ENCODE results near the gene FNDC7.

The FNDC7 gene

DNA sequence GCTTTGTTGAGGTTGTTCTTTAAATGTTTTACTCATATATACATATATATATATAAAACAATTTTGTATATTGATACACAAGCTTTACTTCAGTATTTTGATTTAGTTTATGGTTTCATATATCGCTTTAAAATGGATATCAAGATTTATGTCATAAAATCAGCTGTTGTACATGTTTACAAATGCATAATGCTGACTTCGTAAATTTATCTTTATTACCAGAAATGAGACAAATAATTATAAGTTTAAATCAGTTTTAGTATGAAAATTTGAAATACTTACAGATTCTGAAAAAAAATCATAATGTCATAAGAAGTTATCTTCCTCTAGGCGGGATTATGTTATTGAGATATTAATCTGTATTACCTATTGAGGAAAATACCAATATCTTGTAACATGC lies 40.7 kb downstream of the FNDC7 start:
- Mint-ChIP-seq H3K4me1 (peaks cover 11% of the 10 kb centered on the region), H3K9me3 (no peaks in the 10 kb centered on the region), H3K27me3 (ENCODE audit: low read depth, poor library complexity) (no peaks in the 10 kb centered on the region), H3K36me3 (ENCODE audit: low read depth) (peaks cover 49% of the 10 kb centered on the region), H3K4me3 (no peak overlapping the region), H3K27ac (no peak overlapping the region)
- TF ChIP-seq, protein P1, sequence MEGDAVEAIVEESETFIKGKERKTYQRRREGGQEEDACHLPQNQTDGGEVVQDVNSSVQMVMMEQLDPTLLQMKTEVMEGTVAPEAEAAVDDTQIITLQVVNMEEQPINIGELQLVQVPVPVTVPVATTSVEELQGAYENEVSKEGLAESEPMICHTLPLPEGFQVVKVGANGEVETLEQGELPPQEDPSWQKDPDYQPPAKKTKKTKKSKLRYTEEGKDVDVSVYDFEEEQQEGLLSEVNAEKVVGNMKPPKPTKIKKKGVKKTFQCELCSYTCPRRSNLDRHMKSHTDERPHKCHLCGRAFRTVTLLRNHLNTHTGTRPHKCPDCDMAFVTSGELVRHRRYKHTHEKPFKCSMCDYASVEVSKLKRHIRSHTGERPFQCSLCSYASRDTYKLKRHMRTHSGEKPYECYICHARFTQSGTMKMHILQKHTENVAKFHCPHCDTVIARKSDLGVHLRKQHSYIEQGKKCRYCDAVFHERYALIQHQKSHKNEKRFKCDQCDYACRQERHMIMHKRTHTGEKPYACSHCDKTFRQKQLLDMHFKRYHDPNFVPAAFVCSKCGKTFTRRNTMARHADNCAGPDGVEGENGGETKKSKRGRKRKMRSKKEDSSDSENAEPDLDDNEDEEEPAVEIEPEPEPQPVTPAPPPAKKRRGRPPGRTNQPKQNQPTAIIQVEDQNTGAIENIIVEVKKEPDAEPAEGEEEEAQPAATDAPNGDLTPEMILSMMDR (IDR thresholded peaks at IDR 0.05), result no peak
- no peak for DNase-seq

DNA sequence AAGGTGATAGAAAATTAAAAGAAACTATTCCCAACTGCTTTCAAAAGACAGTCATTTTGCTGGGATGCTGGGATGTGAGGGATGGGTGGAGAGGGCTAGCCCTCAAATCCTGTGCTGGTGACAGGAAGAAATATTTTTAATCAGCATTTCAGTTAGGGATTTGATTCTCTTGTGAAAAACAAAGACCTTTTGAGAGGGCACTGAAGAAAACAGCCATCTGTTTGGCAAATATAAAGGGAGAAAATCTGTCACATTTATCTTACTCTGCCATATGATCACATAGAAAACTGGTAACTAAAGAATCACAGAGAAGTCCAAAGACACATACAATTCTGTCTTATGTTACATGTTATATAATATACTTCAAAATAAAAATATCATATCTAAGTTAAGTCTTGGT lies 46.1 kb downstream of the FNDC7 start:
- H3K4me3 Mint-ChIP-seq, result no peak overlapping the region
- no peaks in the 10 kb centered on the region for H3K4me1 Mint-ChIP-seq
- H3K36me3 Mint-ChIP-seq (ENCODE audit: low read depth), result peaks cover 38% of the 10 kb centered on the region
- DNase-seq, result no peak
- no peaks in the 10 kb centered on the region for H3K9me3 Mint-ChIP-seq
- H3K27me3 Mint-ChIP-seq (ENCODE audit: low read depth, poor library complexity), result no peaks in the 10 kb centered on the region
- TF ChIP-seq, protein P1 (IDR thresholded peaks at IDR 0.05), result no peak
- H3K27ac Mint-ChIP-seq, result no peak overlapping the region

DNA sequence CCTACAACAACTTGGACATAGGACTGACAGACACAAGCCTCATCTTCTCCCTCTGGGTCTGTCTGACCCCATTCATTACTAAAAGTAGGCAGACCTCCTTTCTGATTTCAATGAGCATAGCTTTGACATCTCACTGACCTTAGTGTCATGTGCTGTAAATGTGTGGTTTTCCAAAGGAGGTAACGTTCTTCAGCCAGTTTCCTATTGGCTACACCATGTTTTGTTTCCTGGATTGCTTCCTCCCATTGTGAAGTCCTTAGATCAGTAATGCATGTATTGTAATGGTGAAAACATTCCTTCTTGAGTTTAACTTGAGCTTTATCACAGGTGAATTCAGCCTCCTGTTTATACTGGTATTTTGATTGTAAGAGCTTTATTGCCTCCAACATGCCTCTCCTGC lies 54.4 kb downstream of the FNDC7 start:
- Mint-ChIP-seq H3K4me3 (no peak overlapping the region), H3K4me1 (no peaks in the 10 kb centered on the region), H3K27ac (no peak overlapping the region), H3K9me3 (no peaks in the 10 kb centered on the region), H3K36me3 (ENCODE audit: low read depth) (peaks cover 25% of the 10 kb centered on the region), H3K27me3 (ENCODE audit: low read depth, poor library complexity) (no peaks in the 10 kb centered on the region)
- TF ChIP-seq, protein P1 (IDR thresholded peaks at IDR 0.05), result no peak
- no peak for DNase-seq

DNA sequence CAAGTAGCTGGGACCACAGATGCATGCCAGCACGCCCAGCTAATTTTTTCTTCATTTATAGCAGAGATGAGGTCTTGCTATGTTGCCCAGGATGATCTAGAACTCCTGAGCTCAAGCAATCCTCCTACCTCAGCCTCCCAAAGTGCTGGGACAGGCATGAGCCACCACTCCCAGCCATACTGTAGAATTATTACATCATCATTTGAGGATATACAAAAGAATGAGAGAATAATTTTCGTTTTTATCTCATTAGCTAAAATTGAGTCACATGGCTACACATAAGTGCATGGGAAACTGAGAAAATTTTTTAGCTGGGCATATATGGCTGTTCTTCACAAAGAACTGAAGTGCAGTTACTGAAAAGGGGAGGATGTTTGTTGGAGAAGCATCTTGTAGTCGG lies 55.0 kb downstream of the FNDC7 start:
- H3K4me3 Mint-ChIP-seq, result no peak overlapping the region
- no peaks in the 10 kb centered on the region for H3K27me3 Mint-ChIP-seq (ENCODE audit: low read depth, poor library complexity)
- peaks cover 22% of the 10 kb centered on the region for H3K36me3 Mint-ChIP-seq (ENCODE audit: low read depth)
- DNase-seq, result no peak
- no peak overlapping the region for H3K27ac Mint-ChIP-seq
- H3K9me3 Mint-ChIP-seq, result no peaks in the 10 kb centered on the region
- no peaks in the 10 kb centered on the region for H3K4me1 Mint-ChIP-seq
- TF ChIP-seq, protein P1 (IDR thresholded peaks at IDR 0.05), result no peak

DNA sequence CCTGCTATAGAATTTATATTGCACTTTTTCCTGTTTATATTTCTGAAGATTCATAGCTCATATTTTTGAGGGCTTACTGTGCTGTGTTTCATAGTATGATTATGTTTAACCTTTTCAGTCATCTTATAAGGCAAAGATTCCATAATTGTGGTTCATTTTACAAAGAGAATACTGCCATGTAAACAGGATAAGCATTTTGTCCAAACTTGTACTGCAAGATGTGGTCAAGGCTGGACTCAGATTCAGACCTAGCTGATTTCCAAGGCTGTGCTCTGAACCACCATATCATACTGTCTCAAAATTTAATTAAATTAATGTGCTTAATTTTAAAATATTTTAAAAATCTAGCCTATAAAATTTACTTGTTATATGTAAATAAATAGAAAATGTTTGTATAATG lies 65.1 kb downstream of the FNDC7 start:
- TF ChIP-seq, protein P1 (IDR thresholded peaks at IDR 0.05), result no peak
- Mint-ChIP-seq H3K27me3 (ENCODE audit: low read depth, poor library complexity) (no peaks in the 10 kb centered on the region), H3K36me3 (ENCODE audit: low read depth) (peaks cover 41% of the 10 kb centered on the region), H3K4me1 (no peaks in the 10 kb centered on the region), H3K27ac (no peak overlapping the region), H3K9me3 (no peaks in the 10 kb centered on the region), H3K4me3 (no peak overlapping the region)
- no peak for DNase-seq

DNA sequence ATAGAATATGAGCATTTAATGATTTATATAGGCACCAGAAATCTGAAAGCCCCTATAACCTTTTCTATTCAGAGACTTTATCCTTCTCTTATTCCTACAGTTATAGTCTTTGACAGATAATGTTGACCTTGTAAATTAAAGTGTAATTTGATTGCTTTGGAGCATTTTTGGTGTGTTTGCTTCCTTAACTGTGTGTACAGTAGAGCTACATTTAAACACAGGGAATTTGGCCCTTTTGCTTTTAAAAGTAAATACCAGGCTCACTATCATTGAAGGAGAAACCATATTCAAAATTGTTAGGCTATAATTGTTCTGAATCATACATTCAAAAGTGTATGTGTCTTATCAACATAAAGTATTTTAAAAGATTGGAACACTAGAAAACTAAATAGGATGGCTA lies 66.7 kb downstream of the FNDC7 start:
- Mint-ChIP-seq H3K4me3 (no peak overlapping the region), H3K27ac (no peak overlapping the region), H3K9me3 (peaks cover 14% of the 10 kb centered on the region), H3K4me1 (no peaks in the 10 kb centered on the region), H3K27me3 (ENCODE audit: low read depth, poor library complexity) (no peaks in the 10 kb centered on the region), H3K36me3 (ENCODE audit: low read depth) (peaks cover 49% of the 10 kb centered on the region)
- TF ChIP-seq, protein P1 (IDR thresholded peaks at IDR 0.05), result no peak
- no peak for DNase-seq
